GM12874 (cell line): ENCODE measurements around the gene RXRA.

Experiments
- TF ChIP-seq, protein P1 (sequence below): IDR thresholded peaks from 2 replicates; pipeline ENCODE4 v1.5.1; 2011; ENCODE audit warnings: low read depth, mild to moderate bottlenecking, control low read depth, low read length, moderate library complexity; ENCODE audit not compliant: insufficient read depth

Gene RXRA

DNA sequence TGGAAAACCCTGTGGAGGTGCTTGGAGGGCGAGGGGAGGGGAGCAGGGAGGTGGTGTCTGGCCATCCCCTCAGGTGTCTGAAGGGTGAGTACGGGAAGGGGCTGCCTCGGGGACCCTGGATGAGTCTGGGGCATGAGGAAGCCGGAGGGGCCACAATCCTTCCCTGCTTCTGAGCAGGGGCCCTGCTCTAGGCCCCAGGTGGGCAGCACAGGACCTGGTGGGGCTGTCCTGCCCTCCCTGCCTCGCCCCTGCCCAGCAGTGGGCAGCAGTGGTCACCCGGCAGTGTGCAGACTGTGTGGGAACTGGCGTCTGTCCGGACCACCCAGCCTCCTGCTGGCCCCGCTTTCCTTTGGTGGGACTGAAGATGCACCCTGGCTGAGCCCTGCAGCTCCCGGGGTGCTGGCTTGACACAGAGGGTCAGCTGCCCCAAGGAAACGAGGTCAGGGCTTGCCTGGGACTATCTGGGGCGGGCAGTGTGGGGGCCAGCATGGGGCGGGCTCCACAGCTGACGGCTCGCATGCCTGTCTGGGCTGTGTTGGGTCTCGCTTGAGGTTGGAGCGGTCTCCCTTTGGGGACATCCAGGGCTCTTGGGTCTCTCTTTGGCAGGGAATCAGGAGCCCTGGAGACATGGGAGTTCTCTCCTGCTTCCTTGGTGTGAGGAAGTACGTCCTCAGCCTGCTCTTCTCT, 26.1 kb downstream of the RXRA start:
- TF ChIP-seq, protein P1, sequence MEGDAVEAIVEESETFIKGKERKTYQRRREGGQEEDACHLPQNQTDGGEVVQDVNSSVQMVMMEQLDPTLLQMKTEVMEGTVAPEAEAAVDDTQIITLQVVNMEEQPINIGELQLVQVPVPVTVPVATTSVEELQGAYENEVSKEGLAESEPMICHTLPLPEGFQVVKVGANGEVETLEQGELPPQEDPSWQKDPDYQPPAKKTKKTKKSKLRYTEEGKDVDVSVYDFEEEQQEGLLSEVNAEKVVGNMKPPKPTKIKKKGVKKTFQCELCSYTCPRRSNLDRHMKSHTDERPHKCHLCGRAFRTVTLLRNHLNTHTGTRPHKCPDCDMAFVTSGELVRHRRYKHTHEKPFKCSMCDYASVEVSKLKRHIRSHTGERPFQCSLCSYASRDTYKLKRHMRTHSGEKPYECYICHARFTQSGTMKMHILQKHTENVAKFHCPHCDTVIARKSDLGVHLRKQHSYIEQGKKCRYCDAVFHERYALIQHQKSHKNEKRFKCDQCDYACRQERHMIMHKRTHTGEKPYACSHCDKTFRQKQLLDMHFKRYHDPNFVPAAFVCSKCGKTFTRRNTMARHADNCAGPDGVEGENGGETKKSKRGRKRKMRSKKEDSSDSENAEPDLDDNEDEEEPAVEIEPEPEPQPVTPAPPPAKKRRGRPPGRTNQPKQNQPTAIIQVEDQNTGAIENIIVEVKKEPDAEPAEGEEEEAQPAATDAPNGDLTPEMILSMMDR, result no peak

DNA sequence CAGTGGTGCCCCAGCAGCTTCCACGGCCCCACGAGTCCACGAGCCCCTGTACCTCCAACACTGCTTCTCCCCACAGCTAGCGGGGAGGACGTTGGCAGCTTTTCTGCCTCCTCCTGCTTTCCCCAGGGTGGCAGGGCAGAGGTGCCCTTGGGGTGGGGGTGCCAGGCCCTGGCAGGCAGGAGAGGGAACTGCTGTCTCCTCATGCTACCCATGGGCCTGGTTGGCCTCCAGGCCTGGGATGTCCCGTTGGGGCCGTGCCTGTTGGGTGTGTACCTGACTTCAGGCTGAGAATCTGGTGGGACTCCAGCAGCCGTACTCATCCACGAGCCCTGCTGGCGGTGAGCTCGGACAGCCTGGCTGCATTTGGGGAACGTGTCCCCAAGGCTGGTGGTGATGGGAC, 27.3 kb downstream of the RXRA start:
- TF ChIP-seq, protein P1, result no peak

DNA sequence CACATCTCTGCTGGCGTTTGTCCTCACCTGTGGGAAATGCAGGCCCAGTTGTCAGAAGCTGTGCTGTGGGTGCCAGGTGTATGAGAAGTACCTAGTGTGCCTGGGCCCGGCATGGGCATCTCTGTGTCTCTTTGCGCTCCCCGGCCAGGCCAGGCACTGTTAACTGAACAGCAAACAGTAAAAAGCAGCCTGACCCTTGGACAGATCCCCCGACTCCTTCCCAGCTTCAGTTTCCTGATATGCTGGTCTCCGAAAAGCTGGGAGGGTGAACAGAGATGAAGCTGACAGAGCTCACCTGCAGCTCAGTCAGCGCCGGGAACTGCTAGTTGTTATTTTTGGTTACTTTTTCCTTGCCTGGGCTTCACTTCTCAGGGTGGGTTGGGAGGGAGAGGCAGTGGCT, 28.9 kb downstream of the RXRA start:
- TF ChIP-seq, protein P1, result no peak

DNA sequence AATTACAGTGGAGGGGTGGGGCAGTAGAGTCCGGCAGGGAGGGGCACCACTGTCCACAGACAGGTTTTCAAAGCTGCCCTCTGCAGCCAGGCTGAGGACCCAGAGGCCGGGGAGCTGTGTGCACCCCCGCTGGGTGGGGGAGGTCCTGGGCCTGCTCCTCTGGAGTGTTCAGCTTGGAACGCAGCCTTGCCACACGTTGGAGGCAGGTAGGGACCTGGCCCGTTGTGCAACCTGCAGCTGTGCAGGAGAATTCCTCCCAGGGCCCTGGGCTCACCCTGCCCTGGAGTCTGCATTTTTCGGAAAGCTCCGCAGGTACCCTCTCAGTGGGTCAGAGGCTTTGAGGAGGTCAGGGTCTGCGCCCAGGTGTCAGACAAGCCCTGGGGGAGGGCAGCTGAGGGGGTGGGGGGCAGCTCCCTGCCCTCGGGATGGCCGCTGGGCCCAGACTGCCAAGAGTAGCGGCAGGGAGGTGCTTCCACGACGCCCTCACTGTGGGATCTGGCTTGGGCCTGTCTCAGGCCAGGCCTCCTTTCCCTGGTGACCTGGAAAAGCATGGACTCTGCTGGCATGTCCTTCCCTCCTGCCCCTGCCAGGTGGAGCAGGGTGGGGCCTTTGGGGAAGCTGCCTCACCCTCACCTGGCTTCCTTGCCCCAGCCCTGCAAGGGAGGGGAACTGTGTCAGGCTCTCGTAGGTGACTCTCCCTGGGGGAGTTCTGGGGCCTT, 29.5 kb downstream of the RXRA start:
- TF ChIP-seq, protein P1, result no peak

DNA sequence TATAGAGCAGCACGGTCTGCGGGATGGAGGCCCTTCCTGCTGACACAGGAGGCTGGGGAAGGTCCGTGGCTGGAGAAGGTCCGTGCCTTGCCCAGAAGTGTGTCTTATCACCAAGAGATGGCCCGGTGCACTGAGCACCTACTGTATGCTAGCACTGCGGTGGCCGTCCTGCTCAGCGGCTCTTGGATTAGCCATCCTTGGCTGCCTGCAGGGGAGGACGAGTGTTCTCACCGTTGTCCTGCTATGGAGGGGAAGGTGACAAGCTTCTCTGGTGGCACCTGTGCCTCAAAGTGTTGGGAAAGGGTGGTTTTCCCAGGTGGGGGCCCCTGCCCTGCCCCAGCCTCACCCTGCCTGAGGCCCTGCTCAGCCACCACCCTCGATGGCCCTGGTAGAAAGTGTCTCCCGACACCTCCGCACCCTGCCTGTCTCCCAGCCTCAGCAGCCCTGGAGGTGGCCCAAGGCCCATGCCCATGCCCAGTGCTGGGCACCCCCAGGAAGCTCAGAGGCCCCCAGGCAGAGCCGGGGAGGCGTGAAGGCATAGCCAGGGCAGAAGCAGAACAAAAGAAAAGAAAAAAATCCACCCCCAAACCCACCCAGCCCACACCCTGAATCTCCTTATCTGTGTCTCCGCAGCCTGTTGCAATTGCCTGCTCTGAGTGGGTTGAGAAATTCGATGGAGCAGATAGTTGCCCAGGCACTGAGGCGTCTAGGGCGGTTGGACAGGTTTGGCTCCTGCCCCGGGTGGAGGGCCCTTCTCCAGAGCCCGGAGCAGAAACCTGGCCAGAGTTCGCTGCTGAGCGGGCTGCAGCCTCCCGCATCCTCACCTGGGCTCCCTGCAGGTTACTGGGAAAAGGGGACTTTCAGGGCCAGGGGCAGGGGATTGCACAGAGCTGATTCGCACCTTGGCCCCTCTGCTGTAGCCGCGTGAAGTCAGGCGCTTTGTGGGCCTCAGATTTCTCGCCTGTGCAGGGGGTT, 30.5 kb downstream of the RXRA start:
- TF ChIP-seq, protein P1, result no peak

DNA sequence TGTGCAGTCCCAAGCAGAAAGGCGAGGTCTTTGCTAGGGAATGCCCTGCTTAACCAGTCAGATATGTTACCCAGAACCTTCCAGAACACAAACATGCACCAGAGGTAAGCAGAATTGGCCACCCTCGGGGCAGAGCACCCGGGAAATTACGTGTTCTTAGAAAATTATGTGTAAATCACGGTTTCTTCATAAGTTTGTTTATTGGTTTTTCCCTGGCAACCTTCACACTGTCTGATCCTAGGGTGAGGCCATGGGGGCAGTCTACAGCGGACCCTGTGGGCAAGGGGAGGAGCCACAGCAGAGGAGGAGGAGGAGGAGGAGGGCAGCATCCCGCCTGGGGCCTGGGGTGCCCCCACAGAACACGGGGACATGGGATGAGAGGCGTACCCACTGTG, 31.4 kb downstream of the RXRA start:
- TF ChIP-seq, protein P1, result no peak
